ENCODE data around the gene ECE1.

- TF ChIP-seq EP300 (IDR thresholded peaks at IDR 0.05; ENCODE audit: borderline replicate concordance in 1 of 2, low read depth in 2 of 2, low read length in 2 of 2): no peak
- TF ChIP-seq CTCF (IDR thresholded peaks at IDR 0.05; ENCODE audit: control extremely low read depth in 1 of 3, insufficient read depth in 1 of 3, low read depth in 1 of 3, low read length in 3 of 3): no peak
- no peak for TF ChIP-seq EZH2 (IDR thresholded peaks at IDR 0.05; ENCODE audit: low read depth, low read length, severe bottlenecking)
- TF ChIP-seq POLR2A (IDR thresholded peaks at IDR 0.05; ENCODE audit: control extremely low read depth in 1 of 2, low read depth in 2 of 2, low read length in 2 of 2): no peak
- TF ChIP-seq TAF1 (IDR thresholded peaks at IDR 0.05; ENCODE audit: low read depth, low read length): no peak
- no peak for TF ChIP-seq BRCA1 (IDR thresholded peaks at IDR 0.05; ENCODE audit: low read depth, low read length)
- no peak for TF ChIP-seq KDM1A (IDR thresholded peaks at IDR 0.05; ENCODE audit: borderline replicate concordance, low read length)
- no peak for TF ChIP-seq RFX5 (IDR thresholded peaks at IDR 0.05; ENCODE audit: borderline replicate concordance, low read depth, low read length)
- no peak for TF ChIP-seq TBP (IDR thresholded peaks at IDR 0.05; ENCODE audit: low read depth, low read length)
- TF ChIP-seq CREB1 (IDR thresholded peaks at IDR 0.05): no peak
- TF ChIP-seq POLR2AphosphoS5 (IDR thresholded peaks at IDR 0.05; ENCODE audit: low read depth, low read length): no peak
- TF ChIP-seq ATF2 (IDR thresholded peaks at IDR 0.05; ENCODE audit: low read length): no peak
- TF ChIP-seq CEBPB (IDR thresholded peaks at IDR 0.05; ENCODE audit: low read depth, low read length): no peak
These were observed 105.0 kb downstream of the ECE1 start for GRCh38 chr1:21185221-21185731.
